OCI-M2 (cell line): ENCODE measurements around the gene GNAT1.
"Not testable (repeated sequence)": the region's sequence is repeated elsewhere in the genome, so short reads cannot be mapped to it uniquely, and the experiment has no call there.

Experiments used
- DNase-seq: peaks from one replicate; lab custom pipeline; 2025; ENCODE audit not compliant: unreplicated experiment; lab: John Stamatoyannopoulos, UW

Gene GNAT1

DNA sequence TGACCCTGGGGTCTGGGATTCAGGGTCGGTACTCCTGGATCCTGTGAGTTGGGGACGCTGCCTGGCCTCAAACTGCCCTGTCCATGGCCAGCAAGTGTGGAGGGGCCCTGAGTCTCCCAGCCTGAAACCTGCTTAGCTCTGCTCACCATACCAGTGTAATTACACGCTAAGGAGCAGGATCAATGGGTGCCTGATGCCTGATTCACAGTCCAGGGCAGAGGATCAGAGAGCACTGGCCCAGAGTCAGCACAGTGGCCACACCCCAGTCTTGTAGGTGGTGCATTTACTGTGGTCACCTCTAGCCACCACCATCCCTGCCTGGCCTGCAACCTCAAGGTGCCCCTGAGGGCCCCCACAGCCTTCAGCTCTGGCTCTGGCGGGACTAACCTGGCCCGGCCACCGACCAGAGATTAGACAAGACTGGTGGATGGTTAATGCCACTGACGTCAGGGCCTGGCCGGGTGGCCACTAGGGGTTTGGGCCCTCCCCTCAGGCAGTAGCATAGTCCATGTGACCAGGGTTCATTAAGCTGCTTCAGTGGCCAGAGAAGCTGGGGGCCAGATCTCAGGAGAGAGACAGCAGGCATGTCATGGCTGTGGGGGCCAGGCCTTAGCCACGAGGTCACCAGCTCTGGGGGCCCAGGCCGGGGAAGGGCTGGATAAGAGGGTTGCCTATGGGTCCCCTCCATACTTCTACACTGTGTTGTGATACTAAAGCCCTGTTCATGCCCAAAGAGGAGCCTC, 10.3 kb downstream of the GNAT1 start:
- no peak for DNase-seq

DNA sequence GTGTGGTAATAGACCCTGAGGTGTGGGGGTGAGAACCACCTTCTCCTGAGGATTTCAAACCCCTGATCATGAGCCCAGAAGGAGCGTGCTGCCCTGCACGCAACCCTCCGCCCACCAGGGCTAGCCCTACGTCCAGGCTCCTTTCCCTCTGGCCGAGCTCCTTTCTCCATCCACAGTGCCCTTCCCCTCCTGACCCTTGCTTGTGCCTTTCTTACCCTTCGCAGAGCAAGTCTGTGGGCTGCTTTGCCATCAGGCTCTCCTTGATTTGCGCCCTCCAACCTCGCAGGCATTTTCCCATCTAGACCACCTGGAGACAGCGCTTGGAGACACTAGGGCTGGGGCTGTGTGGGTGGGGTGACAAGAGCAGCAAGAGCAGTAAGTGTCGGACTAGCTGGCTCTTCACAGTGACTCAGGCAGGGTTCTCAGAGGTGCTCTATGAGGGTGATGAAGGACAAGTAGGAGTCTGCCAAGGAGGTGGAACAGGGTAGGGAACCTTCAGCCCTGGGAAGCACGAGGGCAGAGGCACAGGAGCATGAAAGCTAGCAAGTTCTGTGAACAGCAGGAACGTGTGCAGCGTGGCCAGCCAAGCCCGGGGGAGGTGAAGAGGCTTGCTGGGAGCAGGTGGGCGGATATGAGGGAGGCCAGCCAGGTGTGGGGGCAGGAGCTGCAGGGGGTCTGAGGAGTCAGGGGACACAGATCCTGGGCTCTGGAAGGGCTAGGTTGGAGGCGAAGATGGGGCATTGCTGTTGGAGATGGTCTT, 11.1 kb downstream of the GNAT1 start:
- no peak for DNase-seq

DNA sequence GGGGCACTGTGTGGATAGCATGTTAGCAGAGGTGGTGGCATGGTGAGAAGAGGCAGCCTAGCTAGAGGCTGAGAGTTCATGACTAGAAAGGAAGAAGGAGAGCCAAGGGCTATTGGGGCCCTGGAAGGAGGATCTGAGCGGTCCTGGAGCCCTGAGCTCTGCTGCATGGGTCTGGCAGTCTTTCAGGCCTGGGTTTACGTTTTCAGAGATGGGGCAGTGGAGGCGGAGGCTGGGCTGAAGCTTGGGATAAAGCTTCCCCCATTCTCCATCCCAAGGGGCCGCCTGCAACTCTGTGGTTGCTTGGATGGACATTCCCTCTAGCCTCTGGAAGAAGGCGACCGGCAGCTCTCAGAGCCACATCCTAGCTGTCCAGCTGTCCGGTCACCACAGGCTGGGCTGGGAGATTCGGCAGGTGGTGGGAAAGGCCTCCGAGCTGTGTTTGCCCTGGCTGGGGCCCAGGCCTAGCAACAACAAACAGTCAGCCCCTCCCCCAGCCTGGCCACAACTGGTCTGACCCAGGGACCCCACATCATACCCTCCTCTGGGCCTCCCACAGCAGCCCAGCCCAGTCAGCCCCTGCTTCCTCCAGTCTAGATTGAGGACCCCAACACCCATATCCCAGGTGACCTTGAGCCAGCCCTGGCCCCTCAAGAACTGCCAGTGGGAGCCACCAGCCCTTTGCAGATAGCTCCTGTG, 11.9 kb downstream of the GNAT1 start:
- DNase-seq, result no peak

DNA sequence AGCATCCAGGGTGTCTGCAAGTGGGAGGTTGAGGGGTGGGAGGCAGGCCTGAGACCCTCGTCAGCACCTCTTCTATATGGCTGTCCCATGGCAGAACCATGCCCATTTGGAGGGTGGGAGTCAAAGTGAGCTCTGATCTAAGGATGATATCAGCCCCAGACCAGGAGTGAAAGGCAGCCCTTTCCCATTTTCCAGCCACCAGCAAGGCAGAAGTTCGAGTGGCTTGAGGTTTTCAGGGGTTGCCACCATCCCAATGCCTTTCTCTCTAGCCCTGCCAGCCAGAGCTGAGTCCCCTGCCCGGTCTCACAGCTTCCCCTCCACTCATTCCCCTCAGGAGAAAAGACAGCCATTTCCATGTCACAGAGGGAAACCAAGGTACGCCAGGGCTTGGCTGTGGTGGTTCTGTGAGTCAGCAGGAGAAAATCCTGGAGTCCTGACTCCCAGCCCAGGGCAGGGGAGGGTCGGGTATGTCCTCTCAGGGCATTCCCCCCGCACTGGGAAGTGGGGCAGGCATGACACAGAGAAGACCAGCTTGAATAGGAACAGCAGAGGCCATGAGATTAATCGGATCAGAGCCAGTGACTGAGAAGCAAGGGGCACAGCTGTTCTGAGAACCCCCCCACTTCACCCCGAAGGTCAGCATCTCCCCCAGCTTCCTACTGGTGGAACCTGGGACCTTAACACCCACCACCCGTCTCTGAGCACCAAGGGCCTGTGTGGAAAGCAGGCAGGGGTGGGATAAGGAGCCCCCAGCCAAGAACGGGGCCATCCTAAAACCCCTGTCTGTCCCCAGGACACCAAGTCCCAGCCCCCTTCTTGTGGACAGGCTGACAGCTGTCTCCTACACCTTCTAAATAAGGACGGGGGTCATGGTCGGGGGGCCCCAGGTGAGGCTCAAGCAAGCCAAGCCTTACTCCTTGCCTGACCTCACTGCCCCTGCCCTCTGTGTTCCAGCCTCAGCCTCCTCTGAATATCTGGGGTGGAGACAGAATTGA, 12.7 kb downstream of the GNAT1 start:
- DNase-seq, result no peak

DNA sequence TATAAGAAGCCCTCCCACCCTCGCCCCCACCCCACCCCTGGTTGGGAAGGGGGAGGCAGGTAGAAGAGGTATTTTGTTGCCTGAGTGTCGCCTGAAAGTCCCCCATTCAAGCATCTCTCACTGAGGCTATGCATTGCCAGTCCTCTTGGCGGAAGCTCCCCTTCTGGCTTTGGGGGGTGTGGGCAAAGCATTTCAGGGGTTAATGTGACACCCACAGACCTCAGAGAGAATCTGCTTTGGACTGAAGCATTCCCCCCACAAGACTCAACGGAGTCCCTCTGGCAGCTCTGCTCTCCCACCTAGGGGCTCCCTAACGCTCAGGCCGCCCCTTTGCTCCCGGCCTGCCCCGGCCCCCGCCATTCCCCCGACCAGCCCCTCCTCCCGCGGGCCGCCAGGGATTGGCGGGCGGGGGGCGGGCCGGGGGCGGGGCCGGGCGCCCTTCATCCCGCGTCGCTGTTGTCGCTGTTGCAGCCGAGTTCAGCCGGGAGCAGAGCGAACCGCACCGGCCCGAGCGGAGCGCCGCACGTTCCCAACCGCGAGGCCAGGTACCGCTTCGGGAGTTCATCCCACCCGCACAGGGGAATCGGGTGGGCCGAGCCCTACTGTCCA, 13.5 kb downstream of the GNAT1 start, which contains the start of gene SLC38A3:
Gene SLC38A3, plus strand, starts transcription at position 468 of the 609 bp plus-strand sequence. CDS start 8,929 bp downstream, outside the sequence.
- peak; percentile 18 for DNase-seq

DNA sequence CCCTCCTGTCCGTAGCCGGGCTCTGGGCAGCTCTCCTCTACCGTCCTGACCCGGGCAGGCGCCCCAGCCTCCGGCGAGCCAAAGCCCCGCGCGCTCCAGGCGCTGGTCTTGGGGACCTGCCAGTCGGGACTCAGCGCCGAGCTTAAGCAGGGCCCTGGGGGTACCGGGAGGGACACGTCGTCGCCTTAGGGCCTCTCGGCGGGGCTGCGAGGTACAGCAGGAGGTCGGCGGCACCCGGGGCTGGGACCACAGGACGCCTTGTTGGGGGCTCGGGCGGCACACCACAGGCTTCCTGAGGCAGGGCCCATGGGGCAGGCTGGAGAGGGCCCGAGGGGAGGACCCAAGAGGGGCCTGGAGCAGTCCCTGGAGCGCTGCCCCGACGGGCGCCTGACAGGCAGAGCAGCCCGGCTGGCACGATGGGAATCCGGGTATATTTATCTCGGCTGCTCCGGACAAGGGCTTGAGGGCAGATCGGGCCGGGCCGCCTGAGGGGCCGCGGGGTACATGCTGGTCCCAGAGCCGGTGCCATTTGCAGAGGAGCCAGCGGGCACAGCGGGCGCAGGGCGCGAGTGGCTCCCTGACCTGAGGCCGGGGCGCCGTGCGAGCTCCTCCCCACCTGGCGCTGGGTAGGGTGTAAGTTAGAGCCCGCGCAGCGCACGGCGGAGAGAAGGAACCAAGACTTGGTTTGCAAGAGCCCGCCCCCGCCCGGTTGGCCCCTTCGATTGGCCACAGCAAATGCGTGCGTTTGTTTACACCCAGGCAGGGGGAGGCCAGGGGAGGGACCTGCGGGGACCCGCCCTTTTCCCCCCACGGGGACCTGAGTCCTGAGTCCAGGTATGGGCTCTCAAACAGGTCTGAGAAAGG, 14.2 kb downstream of the GNAT1 start:
- DNase-seq, result no peak

DNA sequence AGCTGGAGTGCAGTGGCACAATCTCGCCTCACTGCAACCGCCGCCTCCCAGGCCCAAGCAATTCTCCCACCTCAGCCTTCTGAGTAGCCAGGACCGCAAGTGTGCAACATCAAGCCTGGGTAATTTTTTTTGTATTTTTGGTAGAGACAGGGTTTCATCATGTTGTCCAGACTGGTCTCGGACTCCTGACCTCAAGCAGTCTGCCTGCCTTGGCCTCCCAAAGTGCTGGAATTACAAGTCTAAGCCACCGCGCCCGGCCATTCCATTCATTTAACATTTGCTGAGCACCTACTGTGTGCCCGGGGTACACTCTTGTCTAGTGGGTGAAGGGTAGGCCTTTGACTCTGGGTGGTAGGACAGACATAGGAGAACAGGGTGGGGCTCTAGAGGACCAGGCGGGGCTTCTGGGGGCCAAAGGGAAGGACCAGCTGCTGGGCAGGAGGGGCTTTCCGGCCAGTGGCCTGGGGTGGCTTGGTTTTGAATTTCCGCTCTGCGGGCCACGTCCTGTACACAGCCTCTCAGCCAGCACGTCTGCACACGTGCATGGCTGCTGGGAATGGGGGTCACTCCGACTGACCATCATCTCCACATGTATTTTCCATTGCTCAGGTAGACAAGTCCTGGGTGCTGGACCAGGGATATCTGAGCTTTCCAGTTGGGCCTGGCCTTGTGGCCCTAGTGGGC, 16.1 kb downstream of the GNAT1 start:
- no peak for DNase-seq

DNA sequence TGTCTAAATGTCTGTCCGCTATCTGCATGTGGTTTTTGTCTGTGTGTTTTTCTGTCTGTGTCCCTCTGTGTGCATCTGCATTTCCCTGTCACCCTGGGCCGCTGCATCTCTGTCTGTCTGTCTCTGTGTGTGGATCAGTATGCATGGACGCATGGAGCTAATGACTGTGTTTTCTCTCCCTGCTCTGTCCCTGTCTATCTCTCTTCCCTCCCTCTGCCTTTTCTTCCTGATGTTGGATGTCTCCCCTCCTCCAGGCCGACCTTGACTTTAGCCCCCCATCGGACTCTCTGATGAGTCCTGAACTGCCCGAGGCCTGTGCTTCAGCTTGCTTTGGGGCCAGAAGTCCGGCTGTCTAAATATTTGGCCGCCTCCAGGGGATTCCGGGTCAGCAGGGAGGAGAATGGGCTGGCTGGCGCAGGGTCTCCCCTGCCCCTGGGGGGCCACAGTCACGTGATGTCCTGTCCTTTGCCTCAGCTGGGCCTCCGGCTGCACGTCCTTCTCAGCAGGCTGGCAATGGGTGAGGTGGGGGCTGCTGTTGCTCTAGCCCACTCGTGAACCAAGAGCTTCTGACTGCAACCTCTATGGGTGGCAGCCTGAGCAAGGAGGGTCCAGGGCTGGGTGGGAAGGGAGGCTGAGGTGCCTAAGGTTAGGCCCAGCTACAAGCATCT, 17.4 kb downstream of the GNAT1 start:
- DNase-seq, result no peak

DNA sequence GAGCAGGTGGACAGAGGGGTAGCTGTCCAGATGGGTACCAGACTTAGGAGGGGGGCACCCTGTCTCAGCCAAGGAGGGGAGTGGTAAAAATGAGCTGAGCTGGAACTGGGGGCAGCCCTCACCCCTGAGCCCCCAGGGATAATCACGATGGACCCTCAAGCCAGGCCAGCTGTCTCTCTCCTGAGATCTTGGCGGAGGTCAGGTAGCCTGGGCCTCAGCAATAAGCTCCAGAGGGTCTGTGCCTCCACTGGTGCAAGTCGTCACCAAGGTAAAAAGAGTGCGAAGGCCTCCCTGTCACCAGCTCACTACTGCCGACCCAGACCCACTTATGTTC, 18.7 kb downstream of the GNAT1 start:
- no peak for DNase-seq

DNA sequence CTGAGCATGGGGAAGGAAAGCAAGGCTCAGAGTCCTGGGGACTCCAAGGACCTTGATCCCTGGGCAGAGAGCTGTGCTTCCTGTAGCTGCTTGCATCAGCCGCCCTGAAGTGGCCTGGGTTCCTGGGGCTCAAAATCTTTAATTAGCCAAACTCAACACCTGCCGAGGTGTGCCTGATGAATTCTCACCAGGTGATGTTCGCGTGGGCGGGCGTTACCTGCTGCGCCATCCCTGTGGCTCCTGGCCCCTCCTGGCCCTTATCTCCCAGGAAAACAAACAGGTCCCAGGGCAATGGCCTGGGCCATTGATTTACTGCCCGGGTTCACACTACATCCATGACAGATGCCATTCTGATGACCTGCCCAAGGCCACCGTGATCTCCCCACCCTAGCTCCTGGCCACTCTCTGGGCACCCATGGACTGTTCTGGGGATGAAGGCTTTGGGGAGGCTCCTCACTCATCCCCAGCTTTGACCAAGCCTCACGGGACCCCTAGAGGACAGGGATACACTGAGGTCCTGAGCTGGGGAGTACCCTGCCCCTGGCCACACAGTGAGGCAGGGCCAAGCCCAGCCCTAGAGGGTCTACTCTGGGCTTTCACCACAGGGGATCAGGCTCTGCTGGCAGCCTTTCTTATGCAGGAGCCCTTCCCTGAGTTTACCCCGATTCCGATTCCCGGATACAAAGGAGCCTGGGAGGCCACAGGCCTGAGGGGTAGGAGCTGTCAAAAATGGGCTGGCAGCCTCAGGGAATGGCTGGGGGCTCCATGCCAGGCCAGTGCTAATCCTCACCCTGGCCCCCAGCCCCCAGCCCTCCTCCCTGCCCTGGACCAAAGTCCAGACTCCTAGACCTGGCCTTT, 19.3 kb downstream of the GNAT1 start:
- DNase-seq, result no peak

DNA sequence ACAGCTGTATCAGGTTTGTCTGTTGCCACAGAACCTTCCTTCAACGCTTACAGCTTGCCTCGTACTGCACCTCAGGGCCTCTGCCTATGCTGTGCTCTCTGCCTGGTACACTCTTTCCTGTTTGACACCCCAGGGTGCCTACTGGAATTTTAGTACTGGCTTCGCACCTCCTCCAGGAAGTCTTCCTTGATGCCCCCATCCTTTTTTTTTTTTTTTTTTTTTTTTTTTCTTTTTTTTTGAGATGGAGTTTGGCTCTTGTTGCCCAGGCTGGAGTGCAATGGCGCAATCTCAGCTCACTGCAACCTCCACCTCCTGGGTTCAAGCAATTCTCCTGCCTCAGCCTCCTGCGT, 19.9 kb downstream of the GNAT1 start:
- not testable (repeated sequence) for DNase-seq

DNA sequence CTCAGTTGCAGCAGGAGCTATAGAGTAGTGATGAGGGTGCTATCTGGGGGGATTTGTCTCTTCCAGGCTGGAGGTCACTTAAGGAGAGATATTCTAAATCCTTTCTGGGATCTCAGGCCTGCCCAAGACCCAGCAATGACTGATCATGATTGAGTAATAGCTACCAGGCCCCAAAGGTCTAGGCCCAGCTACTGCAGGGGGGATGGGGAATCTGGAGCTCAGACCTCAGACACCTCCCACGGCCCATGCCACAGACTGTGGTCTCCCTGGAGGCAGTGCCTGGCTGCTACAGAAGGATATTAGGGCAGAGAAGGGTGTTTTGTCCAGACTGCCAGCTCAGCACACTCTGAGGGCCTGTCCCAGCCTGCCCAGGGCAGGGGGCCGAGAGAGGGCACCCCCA, 20.5 kb downstream of the GNAT1 start:
- DNase-seq, result no peak

DNA sequence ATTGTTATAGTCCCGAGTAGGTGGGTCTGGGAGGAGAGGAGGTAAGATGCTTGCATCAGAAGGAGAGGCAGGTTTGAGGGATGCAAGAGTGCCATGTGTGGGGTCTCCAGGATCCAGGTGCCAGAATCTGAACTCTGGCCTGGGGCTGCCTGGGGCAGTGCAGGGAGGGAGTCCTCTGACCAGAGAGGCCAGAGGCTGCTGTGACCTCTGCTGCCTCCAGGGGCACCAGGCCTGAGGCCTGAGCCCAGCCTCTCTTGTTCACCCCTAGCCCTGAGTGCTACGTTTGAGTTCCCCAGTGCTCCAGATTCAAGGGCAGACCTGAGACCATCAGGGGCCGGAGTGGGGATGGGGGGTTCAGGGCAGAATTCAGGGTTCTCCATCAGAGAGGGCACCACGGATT, 21.1 kb downstream of the GNAT1 start:
- no peak for DNase-seq

DNA sequence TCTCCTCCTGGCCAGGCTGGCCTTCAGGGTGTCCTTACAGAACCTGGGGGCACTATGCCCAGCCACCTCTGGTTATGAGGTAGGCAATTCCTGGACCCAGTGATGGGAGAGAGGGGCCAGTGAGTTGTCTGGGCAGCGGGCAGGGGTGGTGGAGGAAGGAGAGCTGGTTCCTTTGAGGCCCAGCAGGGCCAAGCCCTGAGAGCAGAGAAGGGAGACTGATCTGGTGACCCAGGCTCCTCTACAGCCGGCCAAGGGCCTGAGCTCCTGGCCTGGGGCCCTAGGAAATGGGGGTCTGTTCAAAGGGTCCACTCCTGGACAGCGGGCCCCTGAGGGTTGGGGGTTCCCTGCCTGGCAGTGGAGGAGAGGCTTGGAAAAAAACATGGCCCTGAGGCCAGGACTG, 21.6 kb downstream of the GNAT1 start:
- DNase-seq, result no peak

DNA sequence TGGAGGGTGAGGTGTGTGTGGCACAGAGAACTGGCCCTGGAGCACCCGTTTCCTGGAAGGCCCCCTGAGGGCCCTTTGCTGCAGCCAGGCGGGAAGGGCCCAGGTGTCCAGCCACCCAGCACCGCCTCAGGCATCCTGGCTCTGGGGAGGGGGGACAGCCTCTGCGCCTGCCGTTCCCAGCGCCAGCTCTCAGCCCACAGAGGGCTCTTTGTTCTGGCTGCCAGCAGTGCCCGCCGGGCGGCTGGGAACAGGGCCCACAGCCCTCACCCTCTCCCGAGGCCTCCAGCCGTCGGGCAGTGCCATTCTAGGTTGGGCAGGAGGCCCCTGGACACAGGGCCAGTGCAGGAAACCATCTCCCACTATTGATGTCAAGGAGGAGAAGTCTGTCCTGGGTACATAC, 22.0 kb downstream of the GNAT1 start:
- no peak for DNase-seq

DNA sequence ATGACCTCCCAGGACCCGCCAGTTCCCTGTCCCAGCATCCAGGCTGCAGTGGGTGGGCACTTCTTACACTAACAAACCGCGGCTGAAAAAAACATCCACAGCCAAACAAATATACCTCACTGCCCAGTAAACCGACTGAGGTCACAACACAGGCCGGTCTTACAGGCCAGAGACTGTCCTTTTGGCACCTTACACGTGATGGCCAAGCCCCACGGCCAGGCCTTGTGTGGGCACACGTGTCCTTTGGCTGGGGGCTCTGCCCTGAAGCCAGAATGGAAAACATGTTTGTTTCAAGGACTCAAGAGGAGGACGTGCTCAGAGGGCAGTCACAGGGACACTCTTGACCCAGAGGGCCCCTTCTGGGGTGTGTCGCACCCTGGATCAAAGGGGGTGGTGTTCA, 23.4 kb downstream of the GNAT1 start:
- no peak for DNase-seq

DNA sequence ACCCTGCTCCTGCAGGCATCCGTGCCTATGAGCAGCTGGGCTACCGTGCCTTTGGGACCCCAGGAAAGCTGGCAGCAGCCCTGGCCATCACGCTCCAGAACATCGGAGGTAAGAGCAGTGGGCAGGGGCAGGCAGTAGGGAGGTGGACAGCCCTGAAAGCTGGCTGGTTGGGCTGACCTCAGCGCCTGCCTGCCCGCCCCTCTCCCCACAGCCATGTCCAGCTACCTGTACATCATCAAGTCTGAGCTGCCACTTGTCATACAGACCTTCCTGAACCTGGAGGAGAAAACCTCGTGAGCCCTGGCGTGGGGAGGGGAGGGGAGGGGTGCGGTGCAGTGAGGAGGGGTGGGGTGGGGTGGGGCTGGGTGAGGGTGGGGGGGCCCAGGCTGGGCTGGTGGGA, 24.1 kb downstream of the GNAT1 start:
- DNase-seq, result no peak

DNA sequence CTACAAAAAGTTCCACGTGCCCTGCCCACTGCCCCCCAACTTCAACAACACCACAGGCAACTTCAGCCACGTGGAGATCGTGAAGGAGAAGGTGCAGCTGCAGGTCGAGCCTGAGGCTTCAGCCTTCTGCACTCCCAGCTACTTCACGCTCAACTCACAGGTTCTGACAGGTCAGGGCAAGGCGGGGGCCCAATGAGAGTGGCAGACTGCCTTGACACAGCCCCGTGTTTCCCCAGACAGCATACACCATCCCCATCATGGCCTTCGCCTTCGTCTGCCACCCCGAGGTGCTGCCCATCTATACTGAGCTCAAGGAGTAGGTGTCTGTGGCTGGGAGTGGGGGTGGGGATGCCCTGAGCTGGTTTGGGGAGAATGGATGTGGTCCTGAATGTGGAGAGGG, 26.3 kb downstream of the GNAT1 start:
- no peak for DNase-seq
